Mesothelial cell of epicardium (in vitro differentiated cells): ENCODE data around the gene SAMD1. TPM values are rescaled to one million over a fixed set of nuclear protein-coding genes. Genes with fewer than 3 reads are reported as not detected.

Experiments used
- DNase-seq, 2 experiments: peaks; one replicate each; pipeline ENCODE4 v3.0.0; 2021; ENCODE audit warnings: low spot score in 2 of 2; ENCODE audit not compliant: unreplicated experiment in 2 of 2
- H3K27ac Mint-ChIP-seq: 2 replicates; pipeline ENCODE4 v1.8.0; 2021; ENCODE audit warnings: mixed read lengths
- H3K27me3 Mint-ChIP-seq: 2 replicates; pipeline ENCODE4 v1.8.0; 2021; ENCODE audit warnings: low read depth, mixed read lengths
- H3K36me3 Mint-ChIP-seq: 2 replicates; pipeline ENCODE4 v1.8.0; 2021; ENCODE audit warnings: mixed read lengths
- H3K4me1 Mint-ChIP-seq: 2 replicates; pipeline ENCODE4 v1.8.0; 2021; ENCODE audit warnings: mixed read lengths
- H3K4me3 Mint-ChIP-seq: 2 replicates; pipeline ENCODE4 v1.8.0; 2021; ENCODE audit warnings: mild to moderate bottlenecking, moderate library complexity, mixed read lengths
- H3K9me3 Mint-ChIP-seq: 2 replicates; pipeline ENCODE4 v1.8.0; 2021; ENCODE audit warnings: mixed read lengths
- total RNA-seq: library from RNA; stranded (reverse); gene quantifications from 3 replicates; pipeline ENCODE4 v1.2.1, GENCODE V29; 2021
- TF ChIP-seq, protein P1 (sequence below): fragments of 200-600 bp; sonication (generic); IDR thresholded peaks from one replicate; pipeline ENCODE4 v1.5.0; 2021; ENCODE audit warnings: antibody characterized with exemption; ENCODE audit not compliant: unreplicated experiment

SAMD1 gene
- total RNA-seq, 1 donor from 2014 or later: 74.0 TPM

DNA sequence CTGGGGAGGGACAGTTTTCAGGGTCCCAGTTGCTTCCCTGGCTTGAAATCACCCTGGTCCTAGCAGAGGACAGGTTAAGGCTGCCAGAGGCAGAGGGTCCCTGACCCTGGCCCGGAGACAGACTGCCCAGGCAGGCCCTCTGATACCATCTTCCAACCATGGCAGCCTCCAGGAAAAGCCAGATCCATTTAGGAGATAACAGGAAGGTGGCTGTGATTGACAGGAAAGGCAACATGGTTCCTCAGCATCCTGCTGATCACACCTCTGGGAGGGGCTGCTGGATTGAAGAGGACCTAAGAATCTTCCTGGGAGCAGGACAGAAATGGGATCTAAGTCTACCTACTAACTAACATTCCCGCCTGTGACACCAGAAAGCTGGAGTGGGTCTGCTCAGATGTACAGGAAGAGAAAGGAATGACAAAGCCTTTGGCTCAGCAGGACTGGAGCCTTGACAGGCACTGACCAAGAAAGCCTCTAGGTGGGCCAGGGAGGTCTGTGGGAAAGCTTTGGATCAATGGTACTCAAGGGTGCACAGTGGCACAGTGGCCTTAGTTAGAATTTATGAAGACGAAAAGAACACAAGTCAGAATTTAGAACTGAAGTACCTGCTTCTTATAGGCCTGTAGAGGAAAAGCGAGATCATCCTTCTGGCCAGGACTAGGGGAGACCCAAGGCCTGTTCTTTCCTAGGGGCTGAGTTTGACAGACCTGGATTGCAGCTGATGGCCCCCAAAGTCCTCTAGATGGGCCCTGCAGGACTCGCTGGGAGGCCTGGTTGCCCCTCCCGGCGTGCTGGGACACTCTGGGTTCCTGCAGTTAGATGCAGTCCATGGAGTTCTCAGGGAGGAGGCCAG is 29.3 kb upstream of the SAMD1 start:
- H3K4me1 Mint-ChIP-seq: peaks cover 23% of the 10 kb centered on the region
- H3K4me3 Mint-ChIP-seq: no peak overlapping the region
- no peaks in the 10 kb centered on the region for H3K36me3 Mint-ChIP-seq
- no peaks in the 10 kb centered on the region for H3K27me3 Mint-ChIP-seq
- no peaks in the 10 kb centered on the region for H3K9me3 Mint-ChIP-seq
- TF ChIP-seq, protein P1, sequence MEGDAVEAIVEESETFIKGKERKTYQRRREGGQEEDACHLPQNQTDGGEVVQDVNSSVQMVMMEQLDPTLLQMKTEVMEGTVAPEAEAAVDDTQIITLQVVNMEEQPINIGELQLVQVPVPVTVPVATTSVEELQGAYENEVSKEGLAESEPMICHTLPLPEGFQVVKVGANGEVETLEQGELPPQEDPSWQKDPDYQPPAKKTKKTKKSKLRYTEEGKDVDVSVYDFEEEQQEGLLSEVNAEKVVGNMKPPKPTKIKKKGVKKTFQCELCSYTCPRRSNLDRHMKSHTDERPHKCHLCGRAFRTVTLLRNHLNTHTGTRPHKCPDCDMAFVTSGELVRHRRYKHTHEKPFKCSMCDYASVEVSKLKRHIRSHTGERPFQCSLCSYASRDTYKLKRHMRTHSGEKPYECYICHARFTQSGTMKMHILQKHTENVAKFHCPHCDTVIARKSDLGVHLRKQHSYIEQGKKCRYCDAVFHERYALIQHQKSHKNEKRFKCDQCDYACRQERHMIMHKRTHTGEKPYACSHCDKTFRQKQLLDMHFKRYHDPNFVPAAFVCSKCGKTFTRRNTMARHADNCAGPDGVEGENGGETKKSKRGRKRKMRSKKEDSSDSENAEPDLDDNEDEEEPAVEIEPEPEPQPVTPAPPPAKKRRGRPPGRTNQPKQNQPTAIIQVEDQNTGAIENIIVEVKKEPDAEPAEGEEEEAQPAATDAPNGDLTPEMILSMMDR: no peak
- peak overlapping the region; percentile 66 for H3K27ac Mint-ChIP-seq
- no peak for DNase-seq

DNA sequence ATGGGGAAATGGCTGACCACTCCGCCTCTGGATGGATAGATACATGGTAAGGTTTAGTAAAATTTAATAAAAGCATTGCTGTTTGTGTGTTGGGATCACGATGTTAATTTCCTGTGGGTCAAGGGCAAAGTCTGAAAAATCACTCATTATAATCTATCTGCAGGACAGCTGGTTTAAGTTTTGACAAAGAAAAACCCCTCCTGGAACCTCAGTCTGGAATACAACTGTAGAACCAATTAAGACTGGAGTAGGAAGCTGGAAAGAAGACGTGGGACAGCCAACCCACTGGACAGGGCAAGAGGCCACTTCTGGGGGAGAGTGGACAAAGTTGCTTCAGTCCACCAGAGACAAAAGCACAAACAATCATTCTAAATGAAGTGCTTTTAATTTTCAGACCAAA is 28.6 kb upstream of the SAMD1 start:
- TF ChIP-seq, protein P1: no peak
- Mint-ChIP-seq H3K27ac (peak overlapping the region; percentile 95), H3K4me3 (peak overlapping the region; percentile 91), H3K9me3 (no peaks in the 10 kb centered on the region), H3K4me1 (peaks cover 23% of the 10 kb centered on the region), H3K27me3 (no peaks in the 10 kb centered on the region), H3K36me3 (no peaks in the 10 kb centered on the region)
- DNase-seq: no peak

DNA sequence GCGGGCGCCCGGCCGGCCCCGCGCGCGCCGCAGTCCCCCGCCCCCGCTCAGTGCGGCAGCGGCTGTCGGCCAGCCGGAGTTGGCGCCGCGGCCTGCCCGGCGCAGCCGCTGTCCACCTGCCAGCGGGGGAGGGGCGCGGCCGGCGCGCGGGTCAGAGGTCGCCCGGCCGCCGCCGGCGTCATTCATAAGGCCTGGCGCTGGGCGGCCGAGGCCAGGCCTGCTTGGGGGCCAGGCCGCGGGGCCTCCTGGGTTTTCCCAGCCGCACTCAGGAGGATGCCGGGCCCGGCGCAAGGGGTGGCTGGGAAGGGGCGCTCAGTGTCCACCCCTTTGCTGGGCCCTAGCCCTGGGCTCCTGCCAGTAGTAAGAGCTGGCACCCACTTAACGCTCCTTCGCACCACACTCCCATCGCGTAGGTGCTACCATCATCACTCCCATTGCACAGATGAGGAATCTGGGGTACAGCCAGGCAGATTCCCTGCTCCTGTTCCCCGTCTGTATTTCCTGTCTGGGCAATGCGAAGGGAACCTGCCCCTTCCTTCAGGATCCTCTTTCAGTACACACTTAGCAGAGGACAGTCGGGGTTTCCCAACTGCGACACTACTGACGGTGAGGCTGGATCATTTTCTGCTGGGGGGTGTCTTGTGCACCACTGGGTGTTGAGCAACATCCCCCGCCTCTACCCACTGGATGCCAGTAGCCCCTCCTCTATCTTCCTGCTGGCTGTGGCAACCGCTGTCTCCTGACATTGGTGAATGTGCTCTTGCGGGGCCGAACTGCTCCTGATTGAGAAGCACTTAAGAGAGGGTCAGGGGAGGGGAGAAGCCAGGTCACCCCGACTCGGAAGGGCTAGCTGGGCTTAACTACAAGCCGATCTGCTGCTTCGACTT is 27.9 kb upstream of the SAMD1 start:
- no peaks in the 10 kb centered on the region for H3K27me3 Mint-ChIP-seq
- H3K4me1 Mint-ChIP-seq: peaks cover 24% of the 10 kb centered on the region
- DNase-seq: peak in 1 of 2 experiments; percentile 49
- peak overlapping the region; percentile 95 for H3K27ac Mint-ChIP-seq
- TF ChIP-seq, protein P1: no peak
- no peaks in the 10 kb centered on the region for H3K36me3 Mint-ChIP-seq
- peak overlapping the region; percentile 91 for H3K4me3 Mint-ChIP-seq
- no peaks in the 10 kb centered on the region for H3K9me3 Mint-ChIP-seq

DNA sequence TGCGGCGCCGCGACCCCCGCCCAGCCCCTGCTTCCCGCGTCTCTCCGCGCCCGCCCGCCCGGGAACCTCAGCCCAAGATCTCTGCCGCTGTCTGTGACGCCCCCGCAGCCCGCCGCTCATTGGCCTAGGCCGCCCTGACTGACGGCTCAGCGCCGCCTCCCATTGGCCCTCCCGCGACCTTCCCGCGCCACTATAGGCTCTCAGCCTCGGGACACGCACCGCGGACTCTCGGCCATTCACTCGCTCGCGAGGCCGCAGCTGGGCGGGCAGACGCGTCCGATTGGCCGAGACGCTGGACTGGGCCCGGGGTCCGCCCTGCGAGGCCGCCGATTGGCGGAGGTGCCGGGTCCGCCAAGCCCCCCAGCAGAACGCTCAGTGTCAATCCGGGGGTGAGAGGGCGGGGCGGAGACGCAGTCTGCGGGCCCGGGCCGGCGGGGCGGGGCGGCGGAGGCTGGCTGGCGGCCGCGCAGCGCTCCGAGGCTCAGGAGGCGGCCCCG is 27.2 kb upstream of the SAMD1 start, which contains the start of gene PRKACA:
TSS of gene PRKACA (minus strand) at position 95 of the 497 bp plus-strand sequence. CDS start 215 bp downstream, outside the sequence.
- H3K9me3 Mint-ChIP-seq: no peaks in the 10 kb centered on the region
- TF ChIP-seq, protein P1: no peak
- H3K4me1 Mint-ChIP-seq: peaks cover 30% of the 10 kb centered on the region
- peak; percentile 98 for DNase-seq
- peak within 1 kb of the TSS; percentile 95 for H3K27ac Mint-ChIP-seq
- peak within 1 kb of the TSS; percentile 91 for H3K4me3 Mint-ChIP-seq
- no peaks in the 10 kb centered on the region for H3K36me3 Mint-ChIP-seq
- no peaks in the 10 kb centered on the region for H3K27me3 Mint-ChIP-seq

DNA sequence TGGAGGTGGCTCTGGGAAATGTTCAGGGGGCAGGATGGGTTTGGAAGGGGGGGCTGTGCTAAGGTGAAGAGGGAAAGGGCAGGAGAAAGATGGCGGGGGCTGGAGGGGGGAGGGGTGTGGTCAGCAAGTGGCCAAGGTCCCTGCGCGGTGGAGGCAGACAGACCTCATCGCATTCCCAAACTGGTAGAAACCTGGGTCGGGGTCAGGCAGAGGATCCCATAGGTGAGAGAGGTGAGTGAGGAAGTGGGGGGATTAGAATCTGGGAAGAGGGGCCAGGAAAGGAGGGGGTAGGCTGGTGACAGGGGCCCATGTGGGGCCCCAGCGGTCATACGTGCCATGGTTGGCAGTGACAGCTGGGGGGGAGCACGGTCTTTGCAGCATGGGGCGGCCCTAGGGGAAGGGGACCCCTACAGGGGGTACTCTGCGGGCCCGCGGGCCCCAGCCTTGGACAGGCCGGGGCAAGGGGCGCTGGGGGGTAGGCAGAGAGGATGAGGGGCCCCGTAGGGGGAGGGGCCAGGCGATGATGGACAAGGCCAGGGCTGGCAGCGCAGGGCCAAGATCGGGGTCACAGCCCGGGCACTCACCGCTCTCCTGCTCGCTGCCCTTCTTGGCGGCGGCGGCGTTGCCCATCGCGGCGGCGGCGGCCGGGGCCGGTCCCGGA is 26.5 kb upstream of the SAMD1 start:
- H3K4me3 Mint-ChIP-seq: peak overlapping the region; percentile 87
- H3K27me3 Mint-ChIP-seq: no peaks in the 10 kb centered on the region
- peak overlapping the region; percentile 72 for H3K27ac Mint-ChIP-seq
- DNase-seq: no peak
- H3K4me1 Mint-ChIP-seq: peaks cover 35% of the 10 kb centered on the region
- H3K9me3 Mint-ChIP-seq: no peaks in the 10 kb centered on the region
- H3K36me3 Mint-ChIP-seq: no peaks in the 10 kb centered on the region
- TF ChIP-seq, protein P1: no peak
